IPS-18c (cell line): Measurements from ENCODE around the gene TPST2.

Source experiments
- H3K4me3 ChIP-seq: 2 replicates; pipeline ENCODE4 v1.7.0; 2013; ENCODE audit warnings: low read depth, mild to moderate bottlenecking, low read length, moderate library complexity; ENCODE audit not compliant: insufficient read depth
- H3K9me3 ChIP-seq: one replicate; pipeline ENCODE4 v1.6.1; 2013; ENCODE audit warnings: mild to moderate bottlenecking, low read length, moderate library complexity; ENCODE audit not compliant: control insufficient read depth, insufficient read depth

The TPST2 gene

GRCh38 chr22:26502688-26503561, 87.0 kb downstream of the TPST2 start:
- H3K4me3 ChIP-seq = no peak overlapping the region
- no peaks in the 10 kb centered on the region for H3K9me3 ChIP-seq

GRCh38 chr22:26501996-26502395, 87.9 kb downstream of the TPST2 start:
- Histone ChIP-seq H3K9me3 (no peaks in the 10 kb centered on the region), H3K4me3 (no peak overlapping the region)

DNA sequence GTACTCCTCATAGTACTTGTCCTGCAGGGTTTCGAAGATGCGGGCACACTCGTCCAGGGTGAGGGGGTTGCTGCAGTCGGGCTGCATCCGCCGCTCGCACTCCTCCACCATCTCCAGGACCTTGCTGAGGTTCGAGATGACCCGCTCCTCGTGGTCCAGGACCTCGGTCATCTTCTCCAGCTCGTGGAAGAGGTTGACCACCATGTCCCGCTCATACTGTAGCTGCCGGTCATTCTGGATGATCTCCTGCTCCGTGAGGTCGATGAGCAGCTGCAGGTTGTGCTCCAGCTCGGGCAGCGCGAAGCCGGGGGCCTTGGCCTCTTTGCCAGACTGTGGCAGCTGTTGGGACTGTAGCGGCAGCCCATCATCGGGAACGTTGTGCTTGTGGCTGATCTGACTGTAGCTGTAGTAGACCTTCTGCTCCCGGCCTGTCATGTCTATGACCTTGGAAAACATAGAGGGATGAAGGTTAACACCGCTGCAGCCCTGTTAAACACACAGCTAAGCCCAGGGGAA, 90.7 kb downstream of the TPST2 start:
- Histone ChIP-seq H3K4me3 (no peak overlapping the region), H3K9me3 (no peaks in the 10 kb centered on the region)

DNA sequence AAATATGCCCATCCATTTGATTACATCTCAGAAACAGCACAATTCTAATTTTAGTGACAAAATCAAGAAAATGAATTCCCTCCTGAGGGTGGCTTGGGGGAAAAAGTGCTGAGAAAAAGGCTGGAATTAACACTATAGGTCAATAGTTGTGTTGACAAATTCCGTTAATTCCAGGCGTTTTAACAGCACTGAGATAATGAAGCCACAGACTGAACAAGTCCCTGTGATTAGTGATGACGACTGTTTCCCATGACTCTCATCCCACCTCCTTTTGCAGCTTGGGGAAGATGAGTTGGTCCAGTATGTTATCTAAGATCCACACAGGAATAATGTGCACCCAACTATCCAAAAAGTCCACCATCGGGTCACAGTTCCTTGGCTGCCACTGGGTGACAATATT, 93.5 kb downstream of the TPST2 start:
- Histone ChIP-seq H3K9me3 (no peaks in the 10 kb centered on the region), H3K4me3 (no peak overlapping the region)

GRCh38 chr22:26494506-26494905, 95.4 kb downstream of the TPST2 start:
- Histone ChIP-seq H3K4me3 (no peak overlapping the region), H3K9me3 (no peaks in the 10 kb centered on the region)

- Histone ChIP-seq H3K9me3 (no peaks in the 10 kb centered on the region), H3K4me3 (no peak overlapping the region)
Measured at GRCh38 chr22:26492220-26492619, 97.7 kb downstream of the TPST2 start.

GRCh38 chr22:26489447-26490036, 100.4 kb downstream of the TPST2 start:
- H3K9me3 ChIP-seq = no peaks in the 10 kb centered on the region
- H3K4me3 ChIP-seq = no peak overlapping the region

DNA sequence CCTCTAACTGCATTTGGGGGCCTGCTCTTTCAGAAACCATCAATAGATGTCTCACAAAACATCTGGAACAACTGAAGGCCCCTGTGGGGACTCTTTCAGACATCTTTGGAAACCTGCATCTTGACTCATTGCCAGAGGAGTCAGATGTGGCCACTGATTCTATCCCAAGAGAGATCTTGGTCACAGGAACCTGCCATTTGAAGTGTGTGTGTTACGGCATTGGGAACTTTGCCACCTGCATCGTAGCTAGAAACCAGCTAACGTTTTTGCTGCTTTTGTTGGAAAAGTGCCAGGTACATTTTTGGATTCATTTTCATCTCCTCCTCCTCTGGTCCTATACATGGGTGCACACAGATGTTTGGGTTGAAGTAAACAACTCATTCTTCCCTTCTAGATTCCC, 101.9 kb downstream of the TPST2 start:
- Histone ChIP-seq H3K4me3 (no peak overlapping the region), H3K9me3 (no peaks in the 10 kb centered on the region)

DNA sequence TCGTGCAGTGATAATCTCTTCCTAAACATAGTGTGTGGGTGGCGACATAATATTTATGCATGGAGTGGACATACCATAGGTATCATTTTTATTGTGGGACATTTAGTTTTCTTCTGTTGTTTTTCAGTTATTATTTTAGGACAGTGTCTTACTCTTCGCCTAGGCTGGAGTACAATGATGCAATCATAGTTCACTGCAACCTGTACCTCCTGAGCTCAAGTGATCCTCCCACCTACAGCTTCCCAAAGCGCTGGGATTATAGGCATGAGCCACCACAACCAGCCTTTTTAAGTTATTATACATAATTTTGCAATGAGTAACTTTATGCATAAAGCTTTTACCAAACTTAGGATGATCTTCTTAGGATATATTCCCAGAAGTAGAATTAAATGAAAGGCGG, 103.5 kb downstream of the TPST2 start:
- Histone ChIP-seq H3K4me3 (no peak overlapping the region), H3K9me3 (no peaks in the 10 kb centered on the region)

GRCh38 chr22:26485806-26486390, 104.0 kb downstream of the TPST2 start:
- no peak overlapping the region for H3K4me3 ChIP-seq
- no peaks in the 10 kb centered on the region for H3K9me3 ChIP-seq

GRCh38 chr22:26485013-26485412, 104.9 kb downstream of the TPST2 start:
- Histone ChIP-seq H3K9me3 (no peaks in the 10 kb centered on the region), H3K4me3 (no peak overlapping the region; the same call in 1 of the 2 replicates)

DNA sequence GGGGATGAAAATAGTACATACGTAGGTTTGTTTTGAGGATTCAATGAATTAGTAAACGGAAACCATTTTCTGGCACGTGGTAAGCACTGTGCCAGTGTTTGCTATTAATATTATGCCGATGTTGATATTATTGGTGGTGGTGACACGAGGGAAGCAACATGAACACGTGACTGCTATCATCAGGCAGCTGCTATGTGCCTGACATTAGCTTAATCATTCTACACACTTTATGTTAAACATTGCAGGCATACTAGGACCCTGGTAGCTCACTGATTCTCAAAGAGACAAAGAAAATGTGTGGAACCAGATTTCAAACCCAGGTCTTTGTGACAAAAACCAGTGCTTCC, 105.6 kb downstream of the TPST2 start:
- Histone ChIP-seq H3K9me3 (no peaks in the 10 kb centered on the region), H3K4me3 (peak overlapping the region; percentile 83)

DNA sequence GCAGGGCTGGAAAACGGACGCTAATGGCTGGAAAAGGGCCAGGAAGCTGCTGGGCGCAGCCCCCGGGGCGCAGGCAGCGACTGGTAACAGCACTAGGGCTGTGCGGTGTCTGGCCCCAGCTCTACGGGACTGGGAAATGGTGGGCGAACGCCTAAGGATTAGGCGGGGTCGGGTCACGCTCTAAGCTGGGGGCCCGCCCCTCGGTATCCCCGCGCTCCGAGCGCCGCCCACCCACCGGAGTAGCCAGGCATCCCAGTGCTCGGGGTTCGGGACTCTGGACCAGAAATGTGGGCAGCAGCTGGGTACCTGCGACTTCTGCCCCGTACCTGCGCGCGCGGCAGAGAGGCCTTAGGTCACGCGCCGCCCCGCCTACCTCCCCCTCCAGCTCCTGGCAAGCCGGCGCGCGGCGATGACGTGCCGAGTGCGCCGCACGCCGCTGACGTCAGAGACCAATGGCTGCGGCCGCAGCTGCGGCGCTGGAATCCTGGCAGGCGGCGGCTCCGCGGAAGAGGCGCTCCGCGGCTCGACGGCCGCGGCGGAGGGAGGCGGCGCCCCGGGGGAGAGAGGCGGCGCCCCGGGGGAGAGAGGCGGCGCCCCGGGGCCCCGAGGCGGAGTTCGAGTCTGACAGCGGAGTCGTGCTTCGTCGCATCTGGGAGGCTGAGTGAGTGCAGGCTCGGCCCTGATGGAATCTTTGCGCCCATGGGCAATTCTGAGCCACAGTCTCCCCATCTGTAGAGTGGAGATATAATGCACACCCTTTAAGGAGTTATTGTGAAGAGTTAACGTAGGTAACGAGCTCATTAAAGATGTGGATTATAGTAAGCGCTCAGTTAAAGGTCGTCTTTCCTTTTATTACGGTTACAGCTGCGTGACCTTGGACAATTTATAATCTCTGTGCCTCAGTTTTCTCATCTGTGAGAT, 106.2 kb downstream of the TPST2 start, which contains the start of the genes HPS4 and SRRD:
Gene HPS4, minus strand, starts transcription at position 345 of the 921 bp plus-strand sequence. CDS start 2,021 bp downstream, outside the sequence.
Gene SRRD, plus strand, starts transcription at position 439 of the 921 bp plus-strand sequence. Its CDS starts 14 bp downstream, at position 453.
- no peaks in the 10 kb centered on the region for H3K9me3 ChIP-seq
- peak within 1 kb of the TSS; percentile 83 for H3K4me3 ChIP-seq

- Histone ChIP-seq H3K9me3 (no peaks in the 10 kb centered on the region), H3K4me3 (peak overlapping the region; percentile 83)
Measured at GRCh38 chr22:26483043-26483438, 106.9 kb downstream of the TPST2 start.

DNA sequence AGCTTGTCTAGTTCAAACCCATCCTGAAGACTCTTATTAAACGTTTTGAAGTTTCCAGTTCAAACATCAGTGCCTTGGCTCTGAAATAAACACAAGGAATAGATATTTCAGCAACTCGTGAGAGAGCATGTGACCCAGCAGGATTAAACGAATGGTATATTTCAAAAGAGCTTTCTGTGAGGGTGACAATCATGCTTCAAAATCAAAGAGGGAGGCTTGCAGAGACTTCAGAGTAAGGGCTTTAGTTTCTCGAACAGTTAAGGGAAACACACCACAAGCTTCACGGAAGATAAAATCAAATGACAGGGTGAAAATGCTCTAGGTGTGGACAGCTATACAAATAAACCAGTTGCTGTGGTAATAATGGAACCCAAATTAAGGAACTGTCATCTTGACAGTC, 107.8 kb downstream of the TPST2 start:
- H3K4me3 ChIP-seq = no peak overlapping the region

DNA sequence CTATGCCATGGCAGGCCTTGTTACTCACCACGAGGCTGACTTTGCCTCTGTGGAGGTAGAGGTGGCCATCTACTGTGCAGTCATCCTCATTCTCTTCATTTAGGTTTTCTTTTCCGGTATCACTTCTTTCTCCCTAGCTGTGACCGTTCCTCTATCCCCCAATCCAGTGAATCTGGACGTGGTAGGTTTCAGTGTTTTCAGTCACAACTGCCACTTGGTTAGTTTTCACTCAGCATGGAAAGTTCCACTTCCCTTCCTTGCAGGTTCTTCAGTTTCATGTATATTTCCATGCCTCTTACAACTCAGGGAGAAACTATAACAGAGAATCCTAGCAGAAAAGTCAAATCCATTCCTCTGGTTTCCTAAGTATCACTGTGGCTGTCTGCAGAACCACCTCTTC, 108.2 kb downstream of the TPST2 start:
- H3K4me3 ChIP-seq = no peak overlapping the region
- no peaks in the 10 kb centered on the region for H3K9me3 ChIP-seq

More for the DNA sequence above, 107.8 kb downstream of the TPST2 start:
- no peaks in the 10 kb centered on the region for H3K9me3 ChIP-seq

- no peaks in the 10 kb centered on the region for H3K9me3 ChIP-seq
- no peak overlapping the region for H3K4me3 ChIP-seq
Measured at GRCh38 chr22:26481112-26481693, 108.7 kb downstream of the TPST2 start.
